CD14-positive monocyte (primary cell): ENCODE measurements around the gene PSKH1. TPM values are rescaled to one million over a fixed set of nuclear protein-coding genes. Genes with fewer than 3 reads are reported as not detected.

Experiments used
- DNase-seq, 3 donors: peaks; one replicate each; pipeline ENCODE4 v3.0.0-alpha.2; 2011 to 2022
- H2AFZ ChIP-seq: 2 replicates; pipeline ENCODE4 v1.6.0; 2012; ENCODE audit warnings: mild to moderate bottlenecking, low read depth, low read length, inconsistent platforms; ENCODE audit not compliant: insufficient read depth, poor library complexity, severe bottlenecking
- H3K27ac ChIP-seq, 2 donors: 1 replicate in 1 of 2; 2 replicates in 1 of 2; pipeline ENCODE4 v1.5.1; 2012 to 2013; ENCODE audit warnings: low read length in 2 of 2, control low read depth in 1 of 2, inconsistent platforms in 1 of 2, low read depth in 1 of 2, mild to moderate bottlenecking in 1 of 2
- H3K27me3 ChIP-seq, 2 donors: one replicate each; pipeline versions ENCODE4 v1.6.0 to v1.6.1; 2011 to 2013; ENCODE audit warnings: low read length in 2 of 2; ENCODE audit not compliant: control insufficient read depth in 2 of 2, insufficient read depth in 2 of 2
- H3K36me3 ChIP-seq, 2 donors: replicated peaks in 1 of 2; 1 replicate in 1 of 2; 2 replicates in 1 of 2; pipeline versions ENCODE4 v1.5.1 to v1.6.1; 2012 to 2013; ENCODE audit warnings: low read length in 2 of 2, control low read depth in 1 of 2, inconsistent platforms in 1 of 2, mild to moderate bottlenecking in 1 of 2; ENCODE audit not compliant: insufficient read depth in 2 of 2, control insufficient read depth in 1 of 2
- H3K4me1 ChIP-seq, 2 donors: 1 replicate in 1 of 2; 2 replicates in 1 of 2; pipeline versions ENCODE4 v1.5.1 to v1.6.1; 2012 to 2013; ENCODE audit warnings: low read length in 2 of 2, control low read depth in 1 of 2, inconsistent platforms in 1 of 2, mild to moderate bottlenecking in 1 of 2, moderate library complexity in 1 of 2; ENCODE audit not compliant: insufficient read depth in 2 of 2, control insufficient read depth in 1 of 2
- H3K4me2 ChIP-seq: replicated peaks from 2 replicates; pipeline ENCODE3; 2012; ENCODE audit warnings: low read length, moderate library complexity, mild to moderate bottlenecking; ENCODE audit not compliant: poor library complexity, severe bottlenecking; ENCODE audit errors: extremely low read depth
- H3K4me3 ChIP-seq, 3 experiments: fragments of 200-600 bp in 1 of 3; sonication (generic) in 1 of 3; replicated peaks in 1 of 3; 1 replicate in 2 of 3; 2 replicates in 1 of 3; pipeline ENCODE4 v1.5.1; 2011 to 2013; ENCODE audit warnings: low read length in 3 of 3, mild to moderate bottlenecking in 3 of 3, control low read depth in 2 of 3, low read depth in 2 of 3, inconsistent platforms in 1 of 3, moderate library complexity in 1 of 3
- H3K79me2 ChIP-seq: 2 replicates; pipeline ENCODE4 v1.6.0; 2012; ENCODE audit warnings: mild to moderate bottlenecking, control low read depth, inconsistent platforms, low read length, moderate library complexity; ENCODE audit not compliant: insufficient read depth
- H3K9ac ChIP-seq: 2 replicates; pipeline ENCODE4 v1.6.0; 2017; ENCODE audit warnings: low read length, mild to moderate bottlenecking; ENCODE audit not compliant: insufficient read depth, poor library complexity, severe bottlenecking
- H3K9me3 ChIP-seq, 2 donors: replicated peaks in 1 of 2; 1 replicate in 1 of 2; 2 replicates in 1 of 2; pipeline versions ENCODE4 v1.5.1 to v1.6.1; 2012 to 2013; ENCODE audit warnings: low read length in 2 of 2, control low read depth in 1 of 2; ENCODE audit not compliant: control insufficient read depth in 1 of 2, insufficient read depth in 1 of 2
- H4K20me1 ChIP-seq: 2 replicates; pipeline ENCODE4 v1.6.0; 2012; ENCODE audit warnings: mild to moderate bottlenecking, low read length, control low read depth, moderate library complexity; ENCODE audit not compliant: insufficient read depth
- H3K27ac Mint-ChIP-seq, 7 donors: one replicate each; pipeline ENCODE4 v1.8.0; 2020; ENCODE audit warnings: mild to moderate bottlenecking in 7 of 7, mixed read lengths in 7 of 7, moderate library complexity in 6 of 7, inconsistent platforms in 2 of 7
- H3K27me3 Mint-ChIP-seq, 3 donors: one replicate each; pipeline ENCODE4 v1.8.0; 2021 to 2022; ENCODE audit warnings: low read depth in 3 of 3, mild to moderate bottlenecking in 3 of 3, mixed read lengths in 3 of 3, moderate library complexity in 3 of 3, inconsistent platforms in 1 of 3
- H3K36me3 Mint-ChIP-seq, 2 donors: one replicate each; pipeline ENCODE4 v1.8.0; 2020; ENCODE audit warnings: mixed read lengths in 2 of 2, inconsistent platforms in 1 of 2, mild to moderate bottlenecking in 1 of 2
- H3K4me1 Mint-ChIP-seq: one replicate; pipeline ENCODE4 v1.8.0; 2020; ENCODE audit warnings: mild to moderate bottlenecking, mixed read lengths
- H3K4me3 Mint-ChIP-seq, 2 donors: one replicate each; pipeline ENCODE4 v1.8.0; 2020; ENCODE audit warnings: mild to moderate bottlenecking in 2 of 2, mixed read lengths in 2 of 2, moderate library complexity in 1 of 2
- H3K9me3 Mint-ChIP-seq, 7 donors: one replicate each; pipeline ENCODE4 v1.8.0; 2020 to 2022; ENCODE audit warnings: mixed read lengths in 7 of 7, mild to moderate bottlenecking in 6 of 7, moderate library complexity in 6 of 7, inconsistent platforms in 2 of 7
- CTCF ChIP-seq: fragments of 200-600 bp; IDR thresholded peaks from one replicate; pipeline ENCODE4 v1.8.0; 2022; ENCODE audit warnings: antibody characterized with exemption, mild to moderate bottlenecking
- WGBS: methylation state at CpG from one replicate; pipeline ENCODE4 v1.1.5; 2013; ENCODE audit warnings: missing lambda C conversion rate; ENCODE audit not compliant: insufficient coverage; 5-methylcytosine and 5-hydroxymethylcytosine counted together
- intact Hi-C, 2 donors: fragments of 100-400 bp; cut with micrococcal nuclease; formaldehyde crosslinking; loops; one replicate each; pipeline versions ENCODE4 v1.15.0 to v1.15.1; 2023
- polyA plus RNA-seq, 3 donors: library from polyadenylated mRNA; depleted of rRNA in 1 of 3; unstranded in 2 of 3; stranded (reverse) in 1 of 3; fragments of 300-500 nt in 2 of 3; fragments of >200 nt in 1 of 3; fragmentation: Illumina TruSeq in 2 of 3; gene quantifications; 1 replicate in 2 of 3; 2 replicates in 1 of 3; pipeline ENCODE4 v1.2.3, GENCODE V29; 2012 to 2021

PSKH1 gene
- polyA plus RNA-seq, 3 donors: 11.0 to 19.7 (median 16.8) TPM

DNA sequence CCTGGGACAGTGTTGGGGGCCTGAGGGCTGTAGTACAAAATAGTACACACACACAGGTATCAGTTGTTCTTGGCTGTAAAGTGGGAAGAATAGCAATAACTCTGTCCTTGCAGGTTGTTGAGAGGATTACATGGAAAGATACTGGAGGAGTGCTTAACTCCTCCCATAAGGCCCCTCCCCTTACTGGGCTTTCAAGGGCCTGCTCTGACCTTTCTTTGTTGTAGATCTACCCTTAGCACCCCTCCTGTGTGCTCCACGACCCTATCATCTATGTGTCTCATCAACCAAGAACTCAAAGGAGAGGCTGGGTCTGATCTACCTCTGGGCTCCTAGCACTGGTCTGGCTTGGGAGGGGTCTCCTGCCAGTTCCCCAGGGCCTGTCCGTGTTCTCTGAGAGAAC, 28.5 kb upstream of the PSKH1 start:
- TF ChIP-seq CTCF: no peak
- Mint-ChIP-seq H3K4me1 (peaks cover 7% of the 10 kb centered on the region), H3K27ac (peak overlapping the region in 3 of 7 donors; percentile 21 to 73 (median 61)), H3K36me3 (peaks cover 42 to 63% of the 10 kb centered on the region in 2 donors), H3K4me3 (no peak overlapping the region), H3K9me3 (peaks cover 0 to 2% (median 0%) of the 10 kb centered on the region in 7 donors), H3K27me3 (no peaks in the 10 kb centered on the region)
- Histone ChIP-seq H3K79me2 (peaks cover 46% of the 10 kb centered on the region), H3K36me3 (peaks cover 34 to 82% of the 10 kb centered on the region in 2 donors), H3K4me3 (no peak overlapping the region), H3K9me3 (no peaks in the 10 kb centered on the region), H3K9ac (no peak overlapping the region), H3K27me3 (no peaks in the 10 kb centered on the region), H2AFZ (no peak overlapping the region), H3K27ac (peak overlapping the region in 1 of 2 donors; percentile 36), H3K4me1 (peaks cover 0 to 5% of the 10 kb centered on the region in 2 donors), H4K20me1 (peaks cover 12% of the 10 kb centered on the region), H3K4me2 (no peak overlapping the region)
- DNase-seq: no peak
- 92% methylated on average over 2 of the region's 2 CpGs for WGBS
- intact Hi-C loops: no loop called here

GRCh38 chr16:67865318-67865717, 27.7 kb upstream of the PSKH1 start:
- Mint-ChIP-seq H3K4me1 (peaks cover 7% of the 10 kb centered on the region), H3K9me3 (peaks cover 0 to 2% (median 0%) of the 10 kb centered on the region in 7 donors), H3K36me3 (peaks cover 43 to 68% of the 10 kb centered on the region in 2 donors), H3K4me3 (no peak overlapping the region), H3K27ac (peak overlapping the region in 2 of 7 donors; percentile 50), H3K27me3 (no peaks in the 10 kb centered on the region)
- intact Hi-C loops: no loop called here
- Histone ChIP-seq H3K36me3 (peaks cover 39 to 86% of the 10 kb centered on the region in 2 donors), H3K9ac (no peak overlapping the region), H3K79me2 (peaks cover 41% of the 10 kb centered on the region), H3K4me1 (peaks cover 0 to 5% of the 10 kb centered on the region in 2 donors), H3K27ac (no peak overlapping the region), H3K27me3 (no peaks in the 10 kb centered on the region), H3K4me2 (no peak overlapping the region), H2AFZ (no peak overlapping the region), H3K4me3 (no peak overlapping the region), H3K9me3 (no peaks in the 10 kb centered on the region), H4K20me1 (peaks cover 12% of the 10 kb centered on the region)
- 100% methylated on average over 2 of the region's 2 CpGs for WGBS
- peak; percentile 24 for TF ChIP-seq CTCF
- DNase-seq: peak in 2 of 3 donors; percentile 22 to 33
